Measurements from ENCODE around the gene FCN1. TPM values are rescaled to one million over a fixed set of nuclear protein-coding genes. Genes with fewer than 3 reads are reported as not detected.

Gene FCN1
- total and polyA plus RNA-seq, 2 of the 8 experiments (the other 6 are each of a cell fraction or from before 2014, with no cell fraction given): not detected

DNA sequence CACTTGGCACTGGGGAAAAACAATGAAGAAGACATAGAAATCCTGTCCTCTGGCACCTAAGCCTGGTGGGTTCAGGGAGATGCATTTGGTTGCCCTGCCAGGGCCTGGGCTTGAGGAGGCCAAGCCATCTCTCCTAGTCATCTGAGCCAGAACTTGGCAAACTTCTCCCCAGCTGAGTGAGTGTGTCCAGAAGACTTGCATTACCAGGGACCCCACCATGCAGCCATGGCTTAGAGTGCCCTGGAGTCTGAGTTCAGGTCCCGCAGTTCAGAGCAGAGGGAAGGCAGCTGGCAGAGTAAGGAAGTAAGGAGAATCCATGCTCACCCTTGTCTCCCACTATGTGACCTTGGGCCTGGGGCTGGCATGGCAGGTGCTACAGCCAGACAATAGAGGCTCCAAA is 37.4 kb upstream of the FCN1 start:
- Histone ChIP-seq H2BK20ac (ENCODE audit: low read length) (no peak overlapping the region), H3K14ac (ENCODE audit: insufficient read length) (no peak overlapping the region), H3K9ac (replicated peaks in 1 of 4; ENCODE audit: extremely low read depth in 1 of 4, low read depth in 3 of 4, low read length in 3 of 4) (no peak overlapping the region), H3K4me2 (ENCODE audit: insufficient read depth in 1 of 2, low read depth in 2 of 2, low read length in 2 of 2) (no peak overlapping the region), H2BK12ac (ENCODE audit: low read depth, low read length) (no peak overlapping the region), H3K79me2 (ENCODE audit: control insufficient read depth in 1 of 2, insufficient read depth in 2 of 2, low read length in 2 of 2) (no peaks in the 10 kb centered on the region), H3K23ac (ENCODE audit: insufficient read length) (no peak overlapping the region), H3K27ac (ENCODE audit: low read depth, low read length) (no peak overlapping the region), H3K9me3 (ENCODE audit: insufficient read depth in 2 of 2, low read depth in 1 of 2, low read length in 1 of 2) (no peaks in the 10 kb centered on the region; a peak in 1 of 4 replicates), H3K23me2 (ENCODE audit: low read depth, low read length) (peaks cover 7% of the 10 kb centered on the region; the same call in 1 of the 2 replicates), H3K18ac (ENCODE audit: extremely low read depth, low read length) (no peak overlapping the region), H3K27me3 (replicated peaks in 1 of 4; ENCODE audit: control insufficient read depth in 3 of 4, extremely low read depth in 1 of 4, insufficient read depth in 3 of 4, low read length in 3 of 4) (no peaks in the 10 kb centered on the region), H3K4me3 (ENCODE audit: extremely low read depth in 1 of 4, insufficient read depth in 2 of 4, low read depth in 3 of 4, low read length in 4 of 4) (no peak overlapping the region), H3K36me3 (ENCODE audit: control insufficient read depth in 2 of 4, insufficient read depth in 4 of 4, low read length in 3 of 4) (no peaks in the 10 kb centered on the region), H3K79me1 (ENCODE audit: low read depth, low read length) (no peaks in the 10 kb centered on the region), H4K20me1 (replicated peaks in 1 of 2; ENCODE audit: control insufficient read depth in 1 of 2, insufficient read depth in 2 of 2, low read length in 2 of 2) (peaks cover 0 to 2% of the 10 kb centered on the region in 2 experiments), H3K56ac (replicated peaks; ENCODE audit: insufficient read length, low read depth, low read length) (no peak overlapping the region), H3K4me1 (replicated peaks in 1 of 4; ENCODE audit: control insufficient read depth in 3 of 4, insufficient read depth in 4 of 4, low read length in 3 of 4) (no peaks in the 10 kb centered on the region), H3K4ac (replicated peaks; ENCODE audit: insufficient read length, low read depth, low read length) (no peak overlapping the region), H2AFZ (ENCODE audit: low read length) (no peak overlapping the region), H4K91ac (replicated peaks; ENCODE audit: insufficient read length, low read length) (no peak overlapping the region), H2BK5ac (ENCODE audit: low read depth, low read length) (no peak overlapping the region), H4K8ac (ENCODE audit: extremely low read depth, insufficient read depth, low read length) (no peak overlapping the region), H2BK15ac (ENCODE audit: low read length) (no peak overlapping the region), H4K5ac (ENCODE audit: insufficient read length, low read depth, low read length) (no peak overlapping the region), H2AK5ac (ENCODE audit: low read depth, low read length) (no peak overlapping the region), H2BK120ac (replicated peaks; ENCODE audit: low read depth, low read length) (no peak overlapping the region)
- WGBS, 2 experiments (ENCODE audit: extremely low coverage in 1 of 2, insufficient coverage in 1 of 2, insufficient read length in 1 of 2, insufficient replicate concordance in 2 of 2, low coverage in 1 of 2, low lambda C conversion rate in 2 of 2, missing lambda C conversion rate in 1 of 2): 93% methylated on average over 1 of the region's 1 CpG; no CpG with 5 or more reads in 1 of the 2 experiments
- FAIRE-seq (no peak), DNase-seq (ENCODE audit: low read depth in 1 of 2, low spot score in 2 of 2) (no peak)
- TF ChIP-seq TBP (IDR thresholded peaks at IDR 0.05; ENCODE audit: low read depth, low read length) (no peak), CBX8 (IDR thresholded peaks at IDR 0.05; ENCODE audit: borderline replicate concordance, low read depth, low read length) (no peak), TEAD4 (IDR thresholded peaks at IDR 0.05; ENCODE audit: low read depth, low read length) (no peak), KDM4A (IDR thresholded peaks at IDR 0.05; ENCODE audit: low read depth, low read length, severe bottlenecking) (no peak), SIX5 (IDR thresholded peaks at IDR 0.05; ENCODE audit: low read depth, low read length) (no peak), YY1 (IDR thresholded peaks at IDR 0.05; ENCODE audit: low read depth, low read length) (no peak), NANOG (IDR thresholded peaks at IDR 0.05; ENCODE audit: insufficient read depth, low read depth, low read length, poor library complexity, severe bottlenecking) (no peak), CTCF (IDR thresholded peaks at IDR 0.05; ENCODE audit: control extremely low read depth in 1 of 3, insufficient read depth in 1 of 3, low read depth in 1 of 3, low read length in 3 of 3) (no peak)
- POLR2A ChIA-PET (ENCODE audit: partially characterized antibody): no interaction called here
- CTCF ChIA-PET (ENCODE audit: partially characterized antibody): interaction anchor here (0.8 to 1.4 kb wide), 4 partner anchors 8 to 556 kb away, joined by 3 read pairs; no protein-coding TSS in a partner anchor

Data from H1 (cell line).